OCI-LY1 (cell line): ENCODE results near the gene SLCO2A1.

Experiments
- EZH2 ChIP-seq: fragments of 200-600 bp; sonication (generic), shearing (Covaris generic); IDR thresholded peaks from 2 replicates; pipeline ENCODE4 v1.8.0; 2017; ENCODE audit warnings: borderline replicate concordance, mixed run types, mild to moderate bottlenecking, antibody characterized with exemption, low read length, moderate library complexity, mixed read lengths
- TF ChIP-seq, protein P1 (sequence below): fragments of 200-600 bp; sonication (generic), shearing (Covaris generic); IDR thresholded peaks from 2 replicates; pipeline ENCODE4 v1.5.1; 2017; ENCODE audit warnings: mild to moderate bottlenecking, antibody characterized with exemption, low read length, moderate library complexity, mixed read lengths

DNA sequence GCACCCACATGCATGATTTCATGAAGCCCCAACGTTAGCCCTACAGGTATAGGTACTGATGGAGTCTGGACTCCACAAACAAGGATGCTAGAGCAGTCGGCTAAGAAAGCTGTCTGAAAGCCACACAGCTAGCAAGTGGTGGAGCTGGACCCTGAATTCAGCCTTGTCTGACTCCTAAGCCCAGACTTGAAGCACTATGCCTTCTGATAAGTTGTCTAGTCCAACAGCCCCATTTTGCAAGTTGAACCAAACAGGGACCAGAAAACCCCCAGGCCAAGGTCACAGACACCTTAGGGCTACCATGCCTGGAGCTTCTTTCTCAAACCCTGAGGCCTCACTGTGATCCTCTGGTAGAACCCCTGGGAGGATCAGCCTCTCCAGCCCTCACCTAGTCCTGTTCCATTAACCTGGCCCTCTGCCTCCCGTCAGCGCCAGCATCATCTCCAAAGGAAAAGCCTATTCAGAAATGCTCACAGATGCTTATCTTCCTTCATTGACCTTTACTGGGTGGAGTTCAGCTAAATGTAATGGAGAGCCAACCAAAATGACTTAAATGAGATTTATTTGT is 1.7 kb upstream of the SLCO2A1 start:
- TF ChIP-seq, protein P1, sequence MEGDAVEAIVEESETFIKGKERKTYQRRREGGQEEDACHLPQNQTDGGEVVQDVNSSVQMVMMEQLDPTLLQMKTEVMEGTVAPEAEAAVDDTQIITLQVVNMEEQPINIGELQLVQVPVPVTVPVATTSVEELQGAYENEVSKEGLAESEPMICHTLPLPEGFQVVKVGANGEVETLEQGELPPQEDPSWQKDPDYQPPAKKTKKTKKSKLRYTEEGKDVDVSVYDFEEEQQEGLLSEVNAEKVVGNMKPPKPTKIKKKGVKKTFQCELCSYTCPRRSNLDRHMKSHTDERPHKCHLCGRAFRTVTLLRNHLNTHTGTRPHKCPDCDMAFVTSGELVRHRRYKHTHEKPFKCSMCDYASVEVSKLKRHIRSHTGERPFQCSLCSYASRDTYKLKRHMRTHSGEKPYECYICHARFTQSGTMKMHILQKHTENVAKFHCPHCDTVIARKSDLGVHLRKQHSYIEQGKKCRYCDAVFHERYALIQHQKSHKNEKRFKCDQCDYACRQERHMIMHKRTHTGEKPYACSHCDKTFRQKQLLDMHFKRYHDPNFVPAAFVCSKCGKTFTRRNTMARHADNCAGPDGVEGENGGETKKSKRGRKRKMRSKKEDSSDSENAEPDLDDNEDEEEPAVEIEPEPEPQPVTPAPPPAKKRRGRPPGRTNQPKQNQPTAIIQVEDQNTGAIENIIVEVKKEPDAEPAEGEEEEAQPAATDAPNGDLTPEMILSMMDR, result no peak
- TF ChIP-seq EZH2, result no peak
